Tongue (tissue), 2 donors: ENCODE data around the gene DCAF16. TPM values are rescaled to one million over a fixed set of nuclear protein-coding genes. Genes with fewer than 3 reads are reported as not detected.
A peak's percentile ranks its signal among the peaks of the same experiment; 100 is the strongest.
"Not testable (repeated sequence)": the region's sequence is repeated elsewhere in the genome, so short reads cannot be mapped to it uniquely, and the experiment has no call there.

ENCODE experiments used
- DNase-seq: peaks from one replicate; pipeline ENCODE4 v3.0.0-alpha.2; 2015
- total RNA-seq: library from RNA; depleted of rRNA; stranded (reverse); fragments of >200 nt; gene quantifications from one replicate; pipeline ENCODE4 v1.2.3, GENCODE V29; 2014

DCAF16 gene
- 26.5 TPM for total RNA-seq

DNA sequence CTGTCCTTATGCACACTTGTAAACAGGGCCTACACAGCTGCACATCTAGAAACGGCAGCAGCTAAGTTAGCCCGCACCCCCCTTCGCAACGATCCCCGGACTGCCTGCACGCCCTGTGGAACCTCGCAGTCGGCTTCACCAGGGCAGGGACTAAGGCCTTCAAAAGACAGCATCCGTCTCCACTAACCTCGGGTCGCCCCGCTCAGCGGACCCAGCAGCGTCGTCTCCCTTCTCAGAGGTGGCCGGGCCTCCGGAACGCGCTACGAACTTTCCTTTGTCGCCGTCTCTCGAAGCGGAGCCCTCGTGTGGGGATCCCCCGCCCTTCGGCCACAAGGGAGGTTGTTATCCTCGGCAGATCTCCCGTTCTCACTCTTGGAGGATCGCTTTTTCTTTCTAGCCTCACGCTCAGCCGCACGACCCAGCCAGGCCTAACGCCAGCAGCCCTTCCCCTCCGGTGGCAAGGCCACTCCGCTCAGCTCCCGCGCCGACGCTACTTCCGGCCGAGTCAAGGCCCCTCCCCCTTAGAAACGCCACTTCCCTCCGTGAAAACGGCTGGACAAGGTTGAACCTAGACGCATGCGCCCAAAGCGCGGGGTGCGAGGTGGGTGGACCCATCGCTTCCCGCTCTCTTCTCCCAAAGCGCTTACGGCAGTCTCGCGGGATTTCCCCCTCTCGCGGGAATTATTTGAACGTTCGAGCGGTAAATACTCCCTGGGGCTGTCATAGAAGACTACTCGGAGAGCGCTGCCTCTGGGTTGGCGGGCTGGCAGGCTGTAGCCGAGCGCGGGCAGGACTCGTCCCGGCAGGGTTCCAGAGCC lies at the start of gene DCAF16, which contains the start of gene NCAPG:
DCAF16 (minus strand) TSS at position 498 of the 818 bp plus-strand sequence. CDS start 6,616 bp downstream, outside the sequence.
NCAPG (plus strand) TSS at position 720 of the 818 bp plus-strand sequence. CDS start 99 bp downstream, outside the sequence.
- DNase-seq, result peak; percentile 100

DNA sequence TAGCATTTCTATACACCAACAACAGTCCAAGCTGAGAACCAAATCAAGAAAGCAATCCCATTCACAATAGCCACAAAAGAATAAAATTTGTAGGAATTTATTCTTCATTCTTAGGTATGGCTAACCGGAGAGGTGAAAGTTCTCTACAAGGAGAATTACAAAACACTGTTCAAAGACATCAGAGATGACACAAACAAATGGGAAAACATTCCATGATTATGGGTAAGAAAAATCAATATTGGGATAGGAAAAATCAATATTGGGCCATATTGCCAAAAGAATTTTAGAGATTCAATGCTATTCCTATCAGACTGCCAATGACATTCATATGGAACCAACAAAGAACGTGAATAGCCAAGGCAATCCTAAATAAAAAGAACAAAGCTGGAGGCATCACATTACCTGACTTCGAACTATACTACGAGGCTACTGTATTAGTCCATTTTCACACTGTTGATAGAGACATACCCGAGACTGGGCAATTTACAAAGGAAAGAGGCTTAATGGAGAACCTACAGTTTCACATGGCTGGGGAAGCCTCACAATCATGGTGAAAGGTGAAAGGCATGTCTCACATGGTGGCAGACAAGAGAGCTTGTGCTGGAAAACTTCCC lies 49.3 kb upstream of the DCAF16 start:
- DNase-seq, result no peak

- no peak for DNase-seq
Observed at GRCh38 chr4:17854036-17854435, 43.5 kb upstream of the DCAF16 start.

- no peak for DNase-seq
Observed at GRCh38 chr4:17851959-17852358, 41.4 kb upstream of the DCAF16 start.

- DNase-seq, result not testable (repeated sequence)
Observed at GRCh38 chr4:17850295-17850694, 39.7 kb upstream of the DCAF16 start.

- no peak for DNase-seq
Observed at GRCh38 chr4:17846266-17846665, 35.7 kb upstream of the DCAF16 start.

DNA sequence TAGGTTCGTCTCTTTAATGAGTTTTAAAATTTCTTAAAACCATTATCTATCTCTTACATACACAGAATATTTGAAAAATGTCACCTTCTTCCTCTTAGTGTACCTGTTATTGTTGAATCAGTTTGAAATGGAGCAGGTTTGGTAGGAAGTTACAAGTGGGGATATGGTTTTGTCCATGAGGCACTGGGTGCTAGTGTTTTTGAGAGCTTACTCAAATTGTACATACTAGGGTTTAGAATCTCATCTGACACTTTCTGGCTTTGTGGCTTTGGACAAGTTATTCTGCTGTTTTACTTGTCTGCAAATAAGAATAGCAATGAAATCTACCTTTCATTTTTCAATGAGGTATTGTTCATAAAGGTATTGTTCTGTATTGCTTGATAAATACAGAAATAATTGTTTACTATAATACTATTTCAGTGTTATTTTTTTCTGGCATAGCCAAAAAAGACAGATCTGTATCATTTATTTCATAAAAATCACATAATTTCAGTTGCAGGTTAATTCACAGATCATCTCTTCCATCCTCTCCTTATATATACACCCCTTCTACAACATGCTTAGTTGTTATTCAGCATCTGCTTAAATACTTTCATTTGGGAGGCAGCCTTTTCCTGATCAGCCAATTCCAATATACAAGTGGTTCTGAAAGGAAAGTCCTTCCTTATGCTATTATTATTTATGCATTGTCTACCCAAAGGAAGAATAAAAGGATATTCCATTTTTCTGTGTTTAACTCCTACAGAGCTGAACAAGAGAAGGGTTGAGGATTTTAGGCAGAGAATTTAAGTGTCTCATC lies 13.5 kb upstream of the DCAF16 start:
- DNase-seq, result no peak

GRCh38 chr4:17817027-17817426 lies 6.5 kb upstream of the DCAF16 start:
- DNase-seq, result peak; percentile 59

DNA sequence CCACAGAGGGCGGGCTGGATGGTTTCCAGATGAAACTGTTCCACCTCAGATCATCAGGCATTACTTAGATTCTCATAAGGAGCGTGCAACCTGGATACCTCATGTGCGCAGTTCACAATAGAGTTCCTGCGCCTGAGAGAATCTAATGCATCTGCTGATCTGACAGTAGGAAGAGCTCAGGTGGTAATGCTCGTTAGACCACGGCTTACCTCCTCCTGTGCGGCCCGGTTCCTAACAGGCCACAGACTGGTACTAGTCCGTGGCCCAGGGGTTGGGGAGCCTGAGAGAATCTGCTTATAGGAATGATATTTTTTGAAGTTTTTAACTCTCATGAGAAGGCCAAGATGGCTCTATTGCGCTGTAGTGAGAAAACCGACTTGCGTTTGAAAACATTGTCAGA lies 5.6 kb upstream of the DCAF16 start:
- DNase-seq, result no peak

GRCh38 chr4:17814140-17814539 lies 3.6 kb upstream of the DCAF16 start:
- DNase-seq, result no peak

- DNase-seq, result no peak
Observed at GRCh38 chr4:17812801-17813200, 2.2 kb upstream of the DCAF16 start.

DNA sequence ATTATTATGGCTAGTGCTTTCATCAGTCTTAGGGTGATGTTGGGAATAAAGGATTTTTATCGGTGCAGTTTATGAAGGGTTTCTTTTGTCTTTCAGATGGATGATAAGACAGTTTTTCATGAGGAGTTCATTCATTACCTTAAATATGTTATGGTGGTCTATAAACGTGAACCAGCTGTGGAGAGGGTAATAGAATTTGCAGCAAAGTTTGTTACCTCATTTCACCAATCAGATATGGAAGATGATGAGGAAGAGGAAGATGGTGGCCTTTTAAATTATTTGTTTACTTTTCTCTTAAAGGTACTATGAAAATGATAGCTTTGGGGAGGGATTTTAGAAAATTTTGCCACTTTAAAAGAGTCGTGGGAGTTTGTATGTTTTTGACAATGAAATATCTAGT lies 1.6 kb upstream of the DCAF16 start:
- DNase-seq, result no peak

DNA sequence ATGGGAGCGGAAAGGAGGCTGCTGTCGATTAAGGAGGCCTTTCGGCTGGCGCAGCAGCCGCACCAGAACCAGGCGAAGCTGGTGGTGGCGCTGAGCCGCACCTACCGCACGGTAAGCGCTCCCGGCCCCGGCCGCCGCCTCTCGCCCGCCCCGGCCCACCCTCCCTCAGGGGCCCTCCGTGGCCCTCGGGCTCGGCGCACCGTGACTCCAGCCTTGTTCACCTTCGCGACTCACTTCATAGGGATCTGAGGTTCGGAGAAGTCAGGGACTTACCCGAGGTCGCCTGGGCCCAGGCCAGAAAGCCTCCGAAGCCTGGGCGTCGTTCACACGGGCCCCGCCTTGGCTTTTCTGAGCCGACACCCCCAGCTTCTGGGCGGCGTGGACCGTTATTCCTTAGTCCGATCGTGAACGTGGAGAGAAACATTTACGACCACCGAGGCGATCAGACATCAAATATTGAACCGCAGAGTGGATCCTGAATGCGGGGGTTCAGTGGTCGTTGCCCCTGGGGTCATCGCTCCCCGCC lies 584 bp upstream of the DCAF16 start:
- no peak for DNase-seq

DNA sequence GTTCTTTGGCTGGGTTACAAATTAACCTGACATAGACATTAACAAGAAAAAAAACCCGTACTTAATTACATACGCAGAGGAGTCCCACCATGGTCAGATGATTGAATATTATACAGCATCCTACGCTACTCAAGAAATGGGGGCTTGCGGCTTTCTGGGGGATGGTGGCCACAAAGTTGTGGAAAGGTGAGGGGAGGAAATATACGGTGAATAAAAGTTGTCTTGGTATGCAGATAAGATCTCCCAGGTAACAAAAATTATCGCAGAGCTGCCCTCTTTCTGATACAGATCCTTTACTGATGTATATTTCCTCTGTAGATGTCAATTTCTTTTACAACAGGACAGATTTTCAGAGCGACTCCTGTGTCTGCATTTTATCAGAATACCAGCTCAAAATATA lies 890 bp downstream of the DCAF16 start:
- no peak for DNase-seq

GRCh38 chr4:17807446-17807845 lies 3.1 kb downstream of the DCAF16 start:
- DNase-seq, result peak; percentile 6

GRCh38 chr4:17805580-17806155 lies 4.9 kb downstream of the DCAF16 start:
- no peak for DNase-seq

DNA sequence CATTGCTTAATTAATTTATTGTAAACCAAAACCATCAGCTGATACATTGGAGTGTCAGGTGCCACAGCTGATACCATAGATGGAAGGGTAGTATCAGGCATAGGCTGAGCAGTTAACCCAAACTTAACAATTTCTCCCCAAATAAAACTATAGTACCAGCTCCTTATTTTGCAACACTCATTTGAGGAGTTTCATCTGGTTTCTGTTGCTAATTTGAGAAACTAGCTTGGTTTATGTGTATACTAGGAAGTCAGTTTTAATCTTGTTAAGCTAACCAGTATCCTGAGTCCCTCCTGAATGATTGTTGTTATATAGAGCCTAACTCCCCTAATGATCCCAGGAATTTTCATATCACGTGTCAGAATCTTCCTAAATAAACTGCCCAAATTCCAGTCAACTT lies 12.7 kb downstream of the DCAF16 start:
- DNase-seq, result no peak

GRCh38 chr4:17794730-17795129 lies 15.8 kb downstream of the DCAF16 start:
- no peak for DNase-seq

- DNase-seq, result no peak
Observed at GRCh38 chr4:17788956-17789355, 21.6 kb downstream of the DCAF16 start.

DNA sequence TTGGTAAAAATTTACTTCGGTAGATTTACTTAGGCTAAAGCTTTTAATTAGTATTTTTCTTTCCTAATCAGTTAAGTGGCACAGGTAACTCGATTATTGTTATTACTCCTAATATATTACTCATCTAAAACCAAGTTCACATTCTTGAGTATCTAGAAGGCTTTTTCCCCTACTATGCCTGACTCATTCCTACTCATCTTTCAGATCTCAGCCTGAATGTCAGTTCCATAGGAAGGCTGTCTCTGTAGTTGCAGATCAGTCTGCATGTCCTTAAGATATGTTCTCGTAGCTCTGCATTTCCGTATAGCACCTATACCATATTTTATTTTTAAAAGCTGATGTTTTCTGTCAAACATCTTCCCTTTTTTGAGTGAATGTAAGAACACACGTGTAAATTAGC lies 23.2 kb downstream of the DCAF16 start:
- DNase-seq, result no peak

DNA sequence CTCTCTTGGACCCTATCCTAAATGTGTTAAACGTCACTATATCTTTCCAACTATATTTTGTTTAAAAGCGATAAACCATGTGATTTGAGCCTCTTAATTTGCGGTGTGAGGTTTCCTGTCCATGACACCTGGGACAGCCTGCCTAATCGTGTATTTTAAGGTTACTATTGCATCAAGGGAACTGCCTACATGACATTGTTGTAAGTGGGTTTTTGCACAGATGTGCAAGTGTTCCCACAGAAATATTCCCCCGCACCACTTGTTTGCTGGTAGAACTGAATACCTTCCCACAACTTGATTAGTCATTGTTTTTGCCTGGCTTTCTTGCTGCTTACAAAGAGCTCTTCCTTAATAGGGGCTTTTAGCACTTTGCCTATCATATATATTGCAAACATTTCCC lies 24.0 kb downstream of the DCAF16 start:
- DNase-seq, result no peak

DNA sequence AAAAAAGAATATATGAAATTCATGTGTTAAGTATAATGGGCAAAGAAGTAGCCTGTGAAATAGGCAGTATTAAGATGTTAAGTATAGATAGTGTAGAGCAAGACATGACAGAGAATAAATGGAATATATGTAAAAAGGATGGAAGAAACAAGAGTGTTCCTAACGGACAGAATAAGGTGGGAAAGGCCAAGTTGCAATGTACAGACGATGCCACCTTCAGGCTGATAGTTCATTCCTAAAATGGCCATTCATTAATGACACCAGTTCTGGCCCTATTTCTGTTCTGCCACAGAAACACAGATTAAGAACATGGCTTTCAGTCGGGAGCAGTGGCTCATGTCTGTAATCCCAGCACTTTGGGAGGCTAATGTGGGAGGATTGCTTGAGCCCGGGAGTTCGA lies 24.7 kb downstream of the DCAF16 start:
- DNase-seq, result no peak
